KG1 (cell line): ENCODE data around the gene STARD13.

ENCODE experiments used
- DNase-seq: peaks from one replicate; lab custom pipeline; 2025; lab: John Stamatoyannopoulos, UW

Gene STARD13, protein sequence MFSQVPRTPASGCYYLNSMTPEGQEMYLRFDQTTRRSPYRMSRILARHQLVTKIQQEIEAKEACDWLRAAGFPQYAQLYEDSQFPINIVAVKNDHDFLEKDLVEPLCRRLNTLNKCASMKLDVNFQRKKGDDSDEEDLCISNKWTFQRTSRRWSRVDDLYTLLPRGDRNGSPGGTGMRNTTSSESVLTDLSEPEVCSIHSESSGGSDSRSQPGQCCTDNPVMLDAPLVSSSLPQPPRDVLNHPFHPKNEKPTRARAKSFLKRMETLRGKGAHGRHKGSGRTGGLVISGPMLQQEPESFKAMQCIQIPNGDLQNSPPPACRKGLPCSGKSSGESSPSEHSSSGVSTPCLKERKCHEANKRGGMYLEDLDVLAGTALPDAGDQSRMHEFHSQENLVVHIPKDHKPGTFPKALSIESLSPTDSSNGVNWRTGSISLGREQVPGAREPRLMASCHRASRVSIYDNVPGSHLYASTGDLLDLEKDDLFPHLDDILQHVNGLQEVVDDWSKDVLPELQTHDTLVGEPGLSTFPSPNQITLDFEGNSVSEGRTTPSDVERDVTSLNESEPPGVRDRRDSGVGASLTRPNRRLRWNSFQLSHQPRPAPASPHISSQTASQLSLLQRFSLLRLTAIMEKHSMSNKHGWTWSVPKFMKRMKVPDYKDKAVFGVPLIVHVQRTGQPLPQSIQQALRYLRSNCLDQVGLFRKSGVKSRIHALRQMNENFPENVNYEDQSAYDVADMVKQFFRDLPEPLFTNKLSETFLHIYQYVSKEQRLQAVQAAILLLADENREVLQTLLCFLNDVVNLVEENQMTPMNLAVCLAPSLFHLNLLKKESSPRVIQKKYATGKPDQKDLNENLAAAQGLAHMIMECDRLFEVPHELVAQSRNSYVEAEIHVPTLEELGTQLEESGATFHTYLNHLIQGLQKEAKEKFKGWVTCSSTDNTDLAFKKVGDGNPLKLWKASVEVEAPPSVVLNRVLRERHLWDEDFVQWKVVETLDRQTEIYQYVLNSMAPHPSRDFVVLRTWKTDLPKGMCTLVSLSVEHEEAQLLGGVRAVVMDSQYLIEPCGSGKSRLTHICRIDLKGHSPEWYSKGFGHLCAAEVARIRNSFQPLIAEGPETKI

DNA sequence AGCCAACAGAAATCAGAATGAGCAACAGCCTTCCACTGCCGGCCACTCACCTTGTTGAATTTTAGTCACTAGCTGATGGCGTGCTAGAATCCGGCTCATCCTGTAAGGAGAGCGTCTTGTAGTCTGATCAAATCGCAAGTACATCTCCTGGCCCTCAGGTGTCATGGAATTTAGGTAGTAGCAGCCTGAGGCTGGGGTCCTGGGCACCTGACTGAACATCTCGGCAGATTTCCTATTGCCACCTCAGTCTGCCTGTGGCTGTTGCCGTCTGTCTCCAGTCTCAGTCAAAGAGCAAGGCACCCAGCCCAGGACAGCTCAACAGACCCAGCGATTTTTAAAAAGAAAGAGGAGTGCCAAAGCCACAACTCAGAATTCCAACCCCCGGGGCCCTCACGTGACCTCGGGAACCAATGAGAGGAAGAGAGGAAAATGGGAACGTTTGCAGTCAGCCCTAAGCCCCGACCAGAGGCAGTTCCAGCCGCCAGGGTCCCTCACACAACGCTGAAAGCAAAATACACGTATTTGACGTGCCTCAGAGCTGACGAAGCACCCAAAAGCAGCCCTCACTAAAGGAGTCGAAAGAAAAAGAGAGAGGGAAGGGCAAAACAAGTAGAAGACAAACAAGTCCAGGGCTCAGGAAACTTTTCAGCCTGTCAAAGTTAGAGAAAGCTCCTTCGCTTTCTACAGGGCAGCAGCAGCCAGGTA lies at the start of gene STARD13:
Gene STARD13 (minus strand): TSS at position 336 of the 705 bp plus-strand sequence. CDS start 117 bp downstream, at position 219.
- no peak for DNase-seq

DNA sequence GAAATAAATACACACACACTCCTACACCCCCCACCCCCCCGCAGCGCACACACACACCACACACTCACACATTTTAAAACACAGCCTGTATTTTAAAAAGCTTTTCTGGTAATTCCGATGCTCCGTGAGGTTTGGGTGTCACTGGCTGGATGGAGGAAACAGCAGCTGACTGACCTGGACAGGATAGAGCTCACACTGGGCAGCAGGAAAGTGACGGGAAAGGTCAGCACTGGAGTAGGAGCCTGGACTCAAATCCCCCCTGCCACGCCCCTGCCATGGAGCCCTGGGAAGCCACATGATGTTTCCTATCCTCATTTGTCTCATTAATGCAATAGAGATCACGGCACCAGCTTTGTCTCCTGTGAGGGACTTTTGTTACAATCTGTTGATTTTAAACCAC lies 49.3 kb upstream of the STARD13 start:
- DNase-seq = no peak

DNA sequence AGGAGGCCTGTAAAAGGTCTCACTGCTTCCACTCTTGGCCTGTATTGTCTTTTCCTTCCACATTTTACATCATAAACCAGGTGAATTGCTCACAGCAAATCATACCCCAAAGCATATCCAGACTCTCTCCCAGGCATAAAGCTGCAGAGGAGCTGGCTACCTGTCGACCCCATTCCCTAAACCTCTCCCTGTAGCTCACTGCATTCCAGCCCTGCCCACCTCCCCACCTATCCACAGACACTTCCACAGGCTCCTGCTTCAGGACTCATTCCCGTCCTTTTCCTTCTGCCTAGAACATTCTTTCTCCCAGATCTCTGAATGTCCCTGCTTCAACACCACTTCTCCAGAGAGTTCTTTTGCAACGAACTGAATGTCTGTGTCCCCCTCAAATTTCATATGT lies 46.4 kb upstream of the STARD13 start:
- DNase-seq = no peak

DNA sequence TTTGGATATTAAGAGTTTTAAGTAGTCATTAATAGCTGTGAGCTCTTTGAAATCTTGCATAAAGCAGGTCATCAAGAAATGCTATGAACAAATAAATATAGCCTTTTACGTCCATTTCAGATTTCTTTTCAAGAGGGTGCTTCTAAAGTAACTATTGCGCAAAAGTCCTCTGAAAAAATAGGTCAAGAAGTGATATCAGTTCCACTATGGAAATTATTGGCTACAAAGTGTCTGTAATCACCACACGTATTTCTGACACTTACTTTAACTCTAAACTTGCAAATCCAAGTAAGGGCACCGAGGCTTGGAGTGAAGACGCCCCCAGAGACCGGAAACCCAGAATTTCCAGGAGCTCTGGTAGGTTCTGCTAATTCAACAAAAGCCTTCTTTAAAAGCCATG lies 44.9 kb upstream of the STARD13 start:
- DNase-seq = no peak

DNA sequence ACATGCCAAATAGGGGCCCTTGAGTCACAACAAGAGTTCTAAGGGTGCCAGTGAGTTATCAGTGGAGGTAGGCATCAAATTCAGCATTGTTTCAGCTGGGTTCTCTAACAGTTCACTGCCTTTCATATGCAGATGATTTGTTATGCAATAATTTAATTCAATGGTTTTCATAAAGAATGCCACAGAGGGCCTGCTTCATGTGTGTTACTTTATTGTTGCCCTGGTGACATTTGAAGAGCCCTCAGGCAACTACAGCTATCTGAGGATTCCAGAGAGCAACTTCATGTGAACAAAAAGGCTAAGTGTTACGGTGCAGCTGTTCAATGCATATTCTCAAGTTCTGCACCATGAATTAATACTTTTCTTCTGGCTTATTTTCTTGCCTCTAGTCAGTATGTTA lies 43.1 kb upstream of the STARD13 start:
- DNase-seq = no peak

DNA sequence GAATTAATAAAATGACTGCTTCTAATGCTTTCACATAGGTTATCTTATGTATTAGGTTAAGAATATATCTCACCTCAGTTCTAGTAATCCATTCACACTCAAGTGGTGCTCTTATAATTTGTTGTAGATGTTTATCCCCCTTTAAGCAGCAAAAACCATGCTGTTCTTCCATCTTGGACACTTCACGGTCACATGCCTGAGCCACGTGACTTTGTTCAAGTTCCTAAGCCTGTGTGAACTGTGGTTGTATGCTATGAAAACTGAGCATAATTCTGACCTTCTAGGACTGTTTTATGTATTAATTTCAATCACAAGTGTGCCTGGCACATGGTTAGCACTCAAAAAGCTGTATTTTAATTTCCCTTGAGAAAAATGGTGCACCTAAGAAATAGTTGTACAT lies 41.2 kb upstream of the STARD13 start:
- no peak for DNase-seq

DNA sequence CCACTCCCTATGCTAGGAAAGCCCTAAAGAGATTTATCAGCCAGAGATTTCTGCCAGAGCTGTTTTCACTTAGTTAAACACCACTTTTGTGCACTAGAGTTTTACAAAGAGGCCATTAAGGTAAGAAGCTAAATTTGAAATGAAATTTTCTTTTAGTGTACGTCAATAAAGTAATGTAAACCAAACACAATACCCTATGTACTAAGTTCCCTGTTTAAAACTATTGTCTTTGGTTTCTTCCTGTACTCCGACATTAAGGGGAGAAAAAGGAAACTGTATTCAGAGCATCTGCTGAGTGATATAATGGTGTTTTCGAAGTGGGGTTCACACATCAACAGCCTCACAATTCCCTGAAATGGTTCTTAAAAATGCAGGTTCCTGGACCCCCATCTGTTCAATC lies 40.7 kb upstream of the STARD13 start:
- no peak for DNase-seq

DNA sequence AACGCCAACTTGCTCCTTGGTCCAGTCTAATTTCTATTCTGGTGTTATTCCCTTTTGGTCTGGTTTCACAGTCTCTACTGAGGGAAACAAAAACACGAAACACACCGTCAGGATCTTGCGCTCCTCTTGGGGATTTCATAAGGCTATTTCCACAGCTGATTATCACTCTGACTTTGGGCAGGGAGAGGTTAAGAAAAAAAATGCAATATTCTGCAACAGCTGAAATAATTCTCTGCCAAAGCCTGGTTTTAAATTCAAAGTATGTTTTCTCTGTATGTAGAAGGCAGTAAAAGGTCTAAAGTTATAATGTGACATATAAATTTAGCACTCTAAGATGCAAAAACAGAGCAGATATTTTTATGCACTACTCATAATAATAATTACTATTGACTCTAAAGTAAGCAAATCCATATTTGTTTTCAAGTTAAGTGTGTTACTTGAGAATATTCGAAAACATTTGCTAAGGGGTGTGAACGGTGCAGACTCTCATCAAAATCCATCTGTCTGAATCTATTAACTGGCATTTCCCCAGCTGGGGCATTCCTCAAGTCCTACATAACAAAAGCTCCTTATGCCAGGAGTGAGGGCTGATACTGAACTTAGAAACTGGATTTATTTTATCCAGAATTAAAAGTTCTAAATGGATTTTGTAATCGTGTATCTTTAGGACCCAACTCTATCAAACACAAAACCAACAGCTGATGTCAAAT lies 38.4 kb upstream of the STARD13 start:
- no peak for DNase-seq

DNA sequence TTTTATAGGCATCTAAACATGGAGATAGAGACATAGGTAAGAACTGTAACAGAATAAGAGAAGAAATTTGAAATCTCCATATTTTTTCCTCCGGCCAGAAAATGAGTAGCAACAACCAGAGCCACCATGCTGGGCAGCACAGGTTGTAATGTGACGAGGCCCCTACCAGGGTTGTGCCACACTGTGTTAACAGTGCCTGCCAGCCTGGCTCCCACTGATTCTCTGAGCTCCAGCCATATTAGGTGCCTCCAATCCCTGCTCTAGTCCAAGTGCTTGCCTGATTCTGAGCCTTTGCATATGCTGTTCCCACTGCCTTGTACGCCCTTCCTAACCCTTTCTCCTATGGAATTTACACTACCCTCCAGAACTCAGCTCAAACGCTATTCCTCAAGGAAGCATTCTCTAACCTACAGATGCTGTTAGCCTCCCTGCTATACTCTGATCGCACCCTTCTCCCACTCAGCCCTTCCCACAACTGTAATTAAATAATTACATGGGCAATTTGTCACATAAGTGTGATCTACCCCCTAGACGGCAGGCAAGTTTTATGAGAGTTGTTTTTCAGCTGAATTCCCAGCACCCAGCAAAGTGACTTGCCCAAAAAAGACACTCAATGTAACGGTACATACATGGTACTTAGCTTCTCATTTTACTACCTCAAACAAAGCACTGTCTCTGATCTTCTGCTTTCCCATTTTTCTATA lies 37.6 kb upstream of the STARD13 start:
- DNase-seq = no peak

DNA sequence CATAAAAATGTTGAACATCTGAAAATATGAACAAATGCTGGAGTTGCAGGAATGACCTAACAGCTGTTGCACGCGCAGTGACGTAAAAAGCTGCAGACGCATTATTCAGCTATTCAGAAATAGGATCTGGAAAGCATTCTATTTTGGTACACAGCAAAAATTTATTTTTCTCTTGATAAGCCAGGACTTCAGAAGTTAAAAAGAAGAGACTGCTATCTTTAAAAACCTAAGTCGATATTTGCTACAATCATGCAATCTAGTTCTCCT lies 36.9 kb upstream of the STARD13 start:
- no peak for DNase-seq

DNA sequence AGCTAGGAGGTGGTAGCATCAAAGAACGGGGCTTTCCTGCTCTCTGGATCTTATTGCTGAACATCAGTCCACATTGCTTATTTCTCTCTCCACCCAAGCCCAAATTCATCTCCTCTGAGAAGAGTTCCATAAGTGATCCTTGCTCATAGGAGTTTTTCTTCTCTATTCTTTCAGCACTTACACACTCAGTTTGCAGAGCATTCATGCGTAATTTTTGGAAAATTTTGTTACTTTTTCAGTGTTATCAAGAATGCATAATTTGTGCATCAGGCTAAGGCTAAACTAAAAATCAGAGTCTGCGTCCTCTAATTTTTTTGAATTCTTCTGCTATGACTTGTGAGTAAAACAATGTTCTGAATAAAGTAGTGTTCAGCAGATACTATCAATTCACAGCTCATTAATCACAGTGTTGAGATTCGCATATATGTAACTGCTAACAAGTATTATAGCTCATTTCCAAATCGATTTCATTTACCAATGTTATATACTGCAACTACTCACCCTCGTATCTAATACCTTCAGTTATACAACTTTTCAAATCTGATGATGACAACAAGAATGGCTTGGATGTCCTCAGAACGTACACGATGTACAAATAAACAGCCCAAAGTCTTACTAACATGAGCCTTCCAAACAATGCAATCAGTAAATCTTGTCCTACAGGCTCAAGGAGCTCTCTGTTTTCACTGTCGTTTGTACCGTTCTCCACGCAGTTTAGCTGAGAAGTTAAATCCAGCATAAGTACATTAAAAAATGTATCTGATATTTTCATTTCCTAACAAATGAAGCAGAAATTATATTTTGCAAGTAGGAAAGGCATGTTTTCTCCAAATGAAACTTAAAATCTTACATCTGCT lies 36.4 kb upstream of the STARD13 start:
- no peak for DNase-seq

DNA sequence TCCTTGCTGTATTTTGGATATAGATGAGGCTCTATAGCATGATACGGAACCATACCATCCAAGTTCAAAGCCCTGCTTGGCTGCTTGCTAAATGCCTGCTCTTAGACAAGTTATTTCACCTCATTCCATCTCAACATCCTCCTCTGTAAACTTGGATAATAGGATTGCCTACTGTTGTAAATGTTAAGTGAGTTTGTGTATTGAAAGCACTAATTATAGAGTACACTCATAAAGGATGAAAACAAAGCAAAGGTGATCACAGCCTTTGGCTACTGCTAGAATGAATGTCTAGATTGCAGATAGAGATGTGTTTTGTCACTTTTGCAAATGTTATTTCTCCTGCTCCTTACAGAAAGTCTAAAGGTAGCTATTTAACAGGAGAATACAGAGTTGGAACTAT lies 34.3 kb upstream of the STARD13 start:
- DNase-seq = no peak

DNA sequence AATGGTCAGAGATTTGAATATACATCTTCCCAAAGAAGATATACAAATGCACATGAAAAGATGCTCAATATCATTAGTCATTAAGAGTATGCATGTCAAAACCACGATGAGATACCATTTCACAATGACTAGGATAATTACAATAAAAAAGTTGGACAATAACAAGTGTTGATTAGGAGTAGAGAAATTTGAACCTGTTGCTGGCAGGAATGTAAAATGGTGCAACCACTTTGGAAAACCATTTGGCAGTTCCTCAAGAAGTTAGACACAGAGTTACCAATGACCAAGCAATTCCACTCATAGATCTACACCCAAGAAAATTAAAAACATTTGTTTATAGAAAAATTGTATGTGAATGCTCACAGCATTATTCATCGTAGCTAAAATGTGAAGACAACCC lies 33.2 kb upstream of the STARD13 start:
- DNase-seq = no peak

DNA sequence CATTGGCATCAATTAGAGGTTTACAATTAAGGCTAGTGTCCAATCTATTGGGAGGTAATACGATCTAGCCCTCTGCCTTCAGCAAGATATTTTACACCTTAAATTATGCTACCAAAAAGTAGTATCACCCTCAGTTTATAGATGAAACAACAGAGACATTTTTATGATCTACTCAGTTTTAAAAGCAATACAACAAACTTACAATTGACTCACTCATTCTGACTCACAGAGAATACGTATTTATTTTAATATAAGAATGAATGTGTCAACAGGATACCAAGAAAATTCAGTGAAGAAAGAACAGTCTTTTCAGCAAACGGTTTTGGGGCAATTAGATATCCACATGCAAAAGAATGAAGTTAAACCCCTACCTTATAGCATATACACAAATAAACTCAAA lies 32.5 kb upstream of the STARD13 start:
- DNase-seq = no peak

DNA sequence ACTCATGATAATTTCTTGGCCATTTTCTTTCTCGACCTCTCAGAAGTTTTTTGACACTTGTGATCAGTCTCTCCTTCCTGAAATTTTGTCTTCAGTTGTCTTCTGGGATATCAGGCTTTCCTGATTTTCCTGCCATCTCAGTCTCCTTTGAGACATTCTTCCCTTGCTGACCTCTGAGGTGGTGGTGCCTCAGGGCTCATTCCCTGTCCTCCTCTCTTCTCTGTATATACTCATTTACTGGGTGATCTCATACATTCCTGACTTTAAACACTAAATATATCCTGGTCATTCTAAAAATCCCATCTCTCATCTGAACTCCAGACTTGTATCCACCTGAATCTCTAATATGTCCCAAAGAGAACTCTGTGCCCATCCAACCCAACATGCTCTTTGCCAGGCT lies 31.3 kb upstream of the STARD13 start:
- no peak for DNase-seq

DNA sequence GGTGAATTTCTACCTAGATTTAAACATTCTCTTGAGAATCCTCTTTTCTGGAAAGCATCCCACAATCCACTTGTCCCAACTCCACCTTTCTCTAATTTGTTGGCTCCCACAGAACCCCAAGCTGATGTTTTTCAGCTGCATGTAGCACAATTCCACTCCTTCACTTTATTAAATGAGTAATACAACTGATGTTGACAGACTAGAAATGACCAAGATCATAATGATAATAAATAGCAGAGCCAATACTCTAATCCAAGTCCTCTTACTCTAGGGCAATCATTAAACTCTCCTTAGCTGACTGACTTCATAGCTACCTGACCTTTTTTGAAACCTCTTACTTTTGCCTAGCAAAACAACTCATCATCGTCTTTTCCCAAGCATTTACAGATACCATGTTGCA lies 27.9 kb upstream of the STARD13 start:
- DNase-seq = no peak

DNA sequence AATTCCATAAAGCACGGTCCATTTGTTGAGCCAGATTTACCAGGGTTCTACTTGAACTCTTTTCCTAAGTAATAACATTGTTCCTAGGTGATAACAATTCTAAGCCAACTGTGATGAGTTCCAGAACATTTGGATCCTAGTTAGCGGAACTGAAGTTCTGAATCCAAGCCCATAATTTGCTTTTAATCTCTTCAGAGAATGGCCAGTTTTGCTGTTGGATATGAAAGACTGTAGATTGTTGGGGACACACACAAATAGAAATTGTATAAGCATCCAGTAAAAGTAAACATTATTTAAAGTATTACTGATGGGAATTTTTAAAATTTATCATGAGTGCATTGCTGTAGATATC lies 27.3 kb upstream of the STARD13 start:
- no peak for DNase-seq

DNA sequence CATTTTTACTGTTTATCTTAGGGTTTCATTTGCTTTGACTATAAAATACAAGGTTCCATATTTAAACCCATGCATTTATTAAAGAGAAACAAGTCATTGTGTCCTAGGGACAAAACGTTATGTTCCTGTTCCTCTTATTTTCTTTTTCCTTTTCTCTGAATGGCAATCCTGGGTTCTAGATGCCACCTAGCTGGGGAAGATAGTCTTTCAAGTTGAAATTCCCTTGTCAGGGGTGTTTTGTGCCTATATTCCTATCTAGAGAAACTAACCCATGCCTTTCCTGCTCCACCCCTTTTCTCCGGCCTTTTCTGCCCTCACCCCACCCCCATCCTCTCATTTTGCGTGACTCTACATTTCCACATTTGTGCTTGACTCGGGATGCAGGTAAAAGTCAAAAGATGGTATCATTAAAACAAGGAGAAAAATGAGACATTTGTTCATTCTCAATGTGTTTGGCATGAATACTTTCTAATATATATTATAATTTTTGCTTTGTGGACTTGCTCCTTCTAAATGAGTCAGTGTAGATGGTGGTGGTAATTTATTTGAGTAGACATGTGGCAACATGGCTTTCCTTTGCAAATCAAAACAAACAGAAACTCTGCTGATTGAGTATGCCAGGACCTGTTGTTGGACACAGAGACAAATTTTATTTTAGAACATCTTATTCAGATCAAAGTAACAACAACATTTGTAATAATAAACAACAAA lies 26.8 kb upstream of the STARD13 start:
- no peak for DNase-seq

DNA sequence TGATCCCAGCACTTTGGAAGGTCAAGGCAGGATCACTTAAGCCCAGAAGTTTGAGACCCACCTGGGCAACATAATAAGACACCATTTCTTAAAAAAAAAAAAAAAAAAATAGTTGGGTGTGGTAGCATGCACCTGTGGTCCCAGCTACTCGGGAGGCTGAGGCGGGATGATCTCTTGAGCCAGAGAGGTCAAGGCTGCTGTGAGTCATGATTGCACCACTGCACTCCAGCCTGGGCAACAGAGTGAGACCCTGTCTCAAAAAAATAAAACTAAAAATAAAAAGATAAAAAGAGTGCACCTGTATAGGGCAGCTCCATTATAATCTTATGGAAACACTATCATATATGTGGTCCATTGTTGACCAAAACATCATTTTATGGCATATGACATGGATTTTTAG lies 25.5 kb upstream of the STARD13 start:
- DNase-seq = no peak
